HepG2 (cell line): ENCODE results near the gene SAMD9. TPM values are rescaled to one million over a fixed set of nuclear protein-coding genes. Genes with fewer than 3 reads are reported as not detected.

Experiments used
- ATAC-seq: fragments of 200-7000 bp; cut with Tn5 transposase; 3 replicates; pipeline ENCODE4 v1.9.1; 2020; ENCODE audit warnings: mild to moderate bottlenecking, moderate library complexity
- BruUV-seq: library from RNA; stranded (reverse); fragments of 400-500 nt; replicated peaks from 2 replicates; lab custom pipeline; 2021; lab: Mats Ljungman, UMichigan
- CTCF ChIA-PET: fragments of 300-600 bp; formaldehyde crosslinking; extraction: SDS; loops from one replicate; lab custom pipeline; 2021; ENCODE audit warnings: low total read pairs, inconsistent platforms, low intra/inter-chr PET ratio; lab: Yijun Ruan, JAX
- POLR2A ChIA-PET: fragments of 350-600 bp; sonication (Branson Sonifier 250); formaldehyde crosslinking; loops from one replicate; lab custom pipeline; 2020; ENCODE audit warnings: antibody characterized with exemption, inconsistent platforms; lab: Yijun Ruan, JAX
- DNase-seq: peaks from one replicate; pipeline ENCODE4 v3.0.0-alpha.2; 2015; ENCODE audit warnings: low spot score
- FAIRE-seq: peaks from 3 replicates; lab custom pipeline; 2011; peaks lifted over from hg19 to GRCh38; lab: Jason Lieb, UNC
- H2AFZ ChIP-seq: one replicate; pipeline ENCODE4 v1.6.1; 2011; ENCODE audit warnings: low read length, inconsistent platforms
- H3K27ac ChIP-seq: fragments of 300-600 bp; 3 replicates; pipeline ENCODE4 v1.8.0; 2011; ENCODE audit warnings: mixed run types, mild to moderate bottlenecking, mixed read lengths, low read length, inconsistent platforms; ENCODE audit not compliant: insufficient read depth; ENCODE audit errors: extremely low read length
- H3K27me3 ChIP-seq, 2 experiments: fragments of 200-600 bp in 1 of 2; 2 replicates in 1 of 2; 3 replicates in 1 of 2; pipeline versions ENCODE4 v1.6.0 to v1.8.0; 2011; ENCODE audit warnings: low read length in 2 of 2, mild to moderate bottlenecking in 2 of 2, moderate library complexity in 2 of 2, inconsistent platforms in 1 of 2; ENCODE audit not compliant: insufficient read depth in 2 of 2, control insufficient read depth in 1 of 2
- H3K36me3 ChIP-seq, 2 experiments: fragments of 200-600 bp in 1 of 2; replicated peaks in 1 of 2; 2 replicates in 1 of 2; 3 replicates in 1 of 2; pipeline versions ENCODE4 v1.5.1 to v1.8.0; 2011; ENCODE audit warnings: low read length in 2 of 2, inconsistent platforms in 1 of 2; ENCODE audit not compliant: insufficient read depth in 2 of 2, control insufficient read depth in 1 of 2
- H3K4me1 ChIP-seq: 2 replicates; pipeline ENCODE4 v1.5.1; 2012; ENCODE audit warnings: low read length, inconsistent platforms; ENCODE audit not compliant: insufficient read depth
- H3K4me2 ChIP-seq: 2 replicates; pipeline ENCODE4 v1.6.0; 2011; ENCODE audit warnings: low read depth, low read length, inconsistent platforms
- H3K4me3 ChIP-seq, 3 experiments: fragments of 200-600 bp in 1 of 3; sonication (generic), shearing (Covaris generic) in 1 of 3; replicated peaks in 1 of 3; 2 replicates each; pipeline ENCODE4 v1.5.1; 2011 to 2016; ENCODE audit warnings: low read length in 3 of 3, inconsistent platforms in 2 of 3, low read depth in 2 of 3, mild to moderate bottlenecking in 2 of 3, control low read depth in 1 of 3, mixed read lengths in 1 of 3; ENCODE audit not compliant: insufficient read depth in 1 of 3
- H3K79me2 ChIP-seq: one replicate; pipeline ENCODE4 v1.6.1; 2011; ENCODE audit warnings: low read length, inconsistent platforms; ENCODE audit not compliant: insufficient read depth
- H3K9ac ChIP-seq: 2 replicates; pipeline ENCODE4 v1.6.0; 2011; ENCODE audit warnings: mild to moderate bottlenecking, low read depth, low read length, inconsistent platforms; ENCODE audit not compliant: insufficient read depth
- H3K9me3 ChIP-seq: 2 replicates; pipeline ENCODE4 v1.5.1; 2012; ENCODE audit warnings: mild to moderate bottlenecking, low read length
- H4K20me1 ChIP-seq: 2 replicates; pipeline ENCODE4 v1.6.0; 2011; ENCODE audit warnings: inconsistent platforms, mild to moderate bottlenecking, low read length, moderate library complexity; ENCODE audit not compliant: insufficient read depth
- AGO1 ChIP-seq: fragments of 200-400 bp; formaldehyde crosslinking; IDR thresholded peaks from 2 replicates; pipeline ENCODE4 v1.6.1; 2017; ENCODE audit warnings: mild to moderate bottlenecking, low read depth, low read length, moderate library complexity; ENCODE audit not compliant: poor library complexity, severe bottlenecking
- ATF7 ChIP-seq, 2 experiments: fragments of 450-650 bp in 1 of 2; sonication (generic) in 1 of 2; formaldehyde crosslinking in 1 of 2; IDR thresholded peaks; 2 replicates each; pipeline versions ENCODE4 v1.4.0 to v1.6.1; 2016 to 2020; ENCODE audit warnings: antibody characterized with exemption in 1 of 2, mild to moderate bottlenecking in 1 of 2, missing genetic modification reagents in 1 of 2
- DZIP1 ChIP-seq: sonication (generic); formaldehyde crosslinking; IDR thresholded peaks from 2 replicates; pipeline ENCODE4 v1.5.0; 2020; ENCODE audit warnings: mild to moderate bottlenecking, missing genetic modification reagents
- GABPB1 ChIP-seq: IDR thresholded peaks from 2 replicates; pipeline ENCODE4 v1.6.1; 2016; ENCODE audit warnings: mild to moderate bottlenecking, missing genetic modification reagents, moderate library complexity, missing compliant biosample characterization
- KLF11 ChIP-seq: IDR thresholded peaks from 2 replicates; pipeline ENCODE4 v1.6.1; 2016; ENCODE audit warnings: missing compliant biosample characterization
- MAZ ChIP-seq, 2 experiments: sonication (generic) in 1 of 2; formaldehyde crosslinking in 1 of 2; IDR thresholded peaks; 2 replicates each; pipeline versions ENCODE4 v1.5.0 to v1.6.1; 2012 to 2020; ENCODE audit warnings: low read depth in 2 of 2, mild to moderate bottlenecking in 2 of 2, borderline replicate concordance in 1 of 2, improper control_type of control experiment in 1 of 2, low read length in 1 of 2, missing genetic modification reagents in 1 of 2, moderate library complexity in 1 of 2
- MED1 ChIP-seq: sonication (generic); formaldehyde crosslinking; IDR thresholded peaks from 2 replicates; pipeline ENCODE4 v1.4.0; 2020; ENCODE audit warnings: missing genetic modification reagents
- MLLT10 ChIP-seq: sonication (generic); formaldehyde crosslinking; IDR thresholded peaks from 2 replicates; pipeline ENCODE4 v1.4.0; 2020; ENCODE audit warnings: missing genetic modification reagents
- NR3C1 ChIP-seq: sonication (generic); formaldehyde crosslinking; IDR thresholded peaks from 2 replicates; pipeline ENCODE4 v1.4.0; 2020; ENCODE audit warnings: missing genetic modification reagents
- PLSCR1 ChIP-seq: sonication (generic); formaldehyde crosslinking; IDR thresholded peaks from 2 replicates; pipeline ENCODE4 v1.5.0; 2020; ENCODE audit warnings: missing genetic modification reagents, mild to moderate bottlenecking, borderline replicate concordance
- SOX13 ChIP-seq, 3 experiments: fragments of 450-650 bp in 1 of 3; sonication (generic) in 1 of 3; formaldehyde crosslinking in 1 of 3; IDR thresholded peaks in 2 of 3; conservative IDR thresholded peaks in 1 of 3; 2 replicates each; pipeline versions ENCODE4 v1.5.0 to v1.6.1; 2016 to 2020; ENCODE audit warnings: antibody characterized with exemption in 1 of 3, mild to moderate bottlenecking in 1 of 3, missing compliant biosample characterization in 1 of 3, missing genetic modification reagents in 1 of 3, moderate library complexity in 1 of 3
- ZFP36L1 ChIP-seq: sonication (generic); formaldehyde crosslinking; IDR thresholded peaks from 2 replicates; pipeline ENCODE4 v1.8.0; 2022; ENCODE audit warnings: mild to moderate bottlenecking, missing genetic modification reagents, moderate library complexity
- WGBS: methylation state at CpG from one replicate; pipeline ENCODE4 v1.1.6; 2017; ENCODE audit warnings: low lambda C conversion rate; 5-methylcytosine and 5-hydroxymethylcytosine counted together
- in situ Hi-C: cut with HindIII; loops from 2 replicates; pipeline ENCODE4 v1.10.0; 2017; ENCODE audit warnings: low pct_unique_long_range_greater_than_20kb; ENCODE audit not compliant: extremely low pct_ligation_motif_present
- intact Hi-C: fragments of 100-400 bp; cut with micrococcal nuclease; formaldehyde crosslinking; loops from one replicate; pipeline ENCODE4 v1.10.0; 2022; ENCODE audit not compliant: unreplicated experiment
- polyA plus RNA-seq, 8 experiments: library from polyadenylated mRNA; depleted of rRNA in 3 of 8; stranded (reverse) in 7 of 8; unstranded in 1 of 8; fragments of >200 nt; fragmentation: Illumina TruSeq in 4 of 8; extraction: Trizol in 4 of 8; gene quantifications; 2 replicates each; pipeline versions ENCODE4 v1.2.1 to v1.2.3, GENCODE V29; 2011 to 2016; ENCODE audit warnings: low read depth in 4 of 8, missing spikeins in 1 of 8, mixed read lengths in 1 of 8; ENCODE audit not compliant: insufficient read depth in 1 of 8
- total RNA-seq, 5 experiments: library from RNA; depleted of rRNA; stranded (reverse); fragments of >200 nt; fragmentation: Illumina TruSeq; extraction: Trizol; gene quantifications; 2 replicates each; pipeline ENCODE4 v1.2.3, GENCODE V29; 2016; ENCODE audit warnings: low read depth in 1 of 5

SAMD9 gene
- total and polyA plus RNA-seq, 2 of the 13 experiments (the other 11 are each of a cell fraction or from before 2014, with no cell fraction given): 0.08 to 1.5 TPM

- Histone ChIP-seq H3K36me3 (no peaks in the 10 kb centered on the region), H3K9ac (no peak overlapping the region), H3K79me2 (no peaks in the 10 kb centered on the region), H4K20me1 (no peaks in the 10 kb centered on the region), H3K27me3 (peaks cover 2 to 3% of the 10 kb centered on the region in 2 experiments; a peak in 2 of 5 replicates), H2AFZ (no peak overlapping the region), H3K27ac (no peak overlapping the region), H3K4me1 (no peaks in the 10 kb centered on the region), H3K4me2 (no peak overlapping the region), H3K9me3 (no peaks in the 10 kb centered on the region), H3K4me3 (no peak overlapping the region)
- in situ Hi-C loops: no loop called here
- CTCF ChIA-PET: no interaction called here
- ATAC-seq (no peak), DNase-seq (no peak), FAIRE-seq (no peak)
- POLR2A ChIA-PET: no interaction called here
- no peak for TF ChIP-seq SOX13 (IDR thresholded peaks at IDR 0.05)
- TF ChIP-seq SOX13 (CRISPR knock-in tag; conservative IDR thresholded peaks at IDR 0.05 in 1 of 2, IDR thresholded peaks at IDR 0.05 in 1 of 2): no peak
- no peak for TF ChIP-seq AGO1
- TF ChIP-seq NR3C1: no peak
- TF ChIP-seq PLSCR1 (CRISPR knock-in tag): no peak
- no peak for TF ChIP-seq DZIP1 (CRISPR knock-in tag)
- no peak for TF ChIP-seq MAZ (IDR thresholded peaks at IDR 0.05; ENCODE audit: borderline replicate concordance, low read depth, low read length)
- TF ChIP-seq MAZ (CRISPR knock-in tag; IDR thresholded peaks at IDR 0.05; ENCODE audit: low read depth): no peak
- no peak for TF ChIP-seq MLLT10
- TF ChIP-seq MED1 (CRISPR knock-in tag): no peak
- no peak for TF ChIP-seq GABPB1
- no peak for TF ChIP-seq ATF7 (IDR thresholded peaks at IDR 0.05)
- TF ChIP-seq ATF7 (CRISPR knock-in tag; IDR thresholded peaks at IDR 0.05): no peak
- TF ChIP-seq ZFP36L1 (CRISPR knock-in tag): no peak
- no peak for TF ChIP-seq KLF11
- whole genome bisulfite sequencing: 1% methylated on average over 3 of the region's 3 CpGs
- intact Hi-C loops: no loop called here
- no TSS peak for BruUV-seq
These were observed 30.9 kb upstream of the SAMD9 start for GRCh38 chr7:93148727-93149126.
